NCI-H1436 treated with DMSO at 0.1 percent for 48 hours (cell line): ENCODE measurements around the gene SDCCAG8.

Source experiments
- DNase-seq: peaks from one replicate; lab custom pipeline; 2025; lab: John Stamatoyannopoulos, UW

Gene SDCCAG8

DNA sequence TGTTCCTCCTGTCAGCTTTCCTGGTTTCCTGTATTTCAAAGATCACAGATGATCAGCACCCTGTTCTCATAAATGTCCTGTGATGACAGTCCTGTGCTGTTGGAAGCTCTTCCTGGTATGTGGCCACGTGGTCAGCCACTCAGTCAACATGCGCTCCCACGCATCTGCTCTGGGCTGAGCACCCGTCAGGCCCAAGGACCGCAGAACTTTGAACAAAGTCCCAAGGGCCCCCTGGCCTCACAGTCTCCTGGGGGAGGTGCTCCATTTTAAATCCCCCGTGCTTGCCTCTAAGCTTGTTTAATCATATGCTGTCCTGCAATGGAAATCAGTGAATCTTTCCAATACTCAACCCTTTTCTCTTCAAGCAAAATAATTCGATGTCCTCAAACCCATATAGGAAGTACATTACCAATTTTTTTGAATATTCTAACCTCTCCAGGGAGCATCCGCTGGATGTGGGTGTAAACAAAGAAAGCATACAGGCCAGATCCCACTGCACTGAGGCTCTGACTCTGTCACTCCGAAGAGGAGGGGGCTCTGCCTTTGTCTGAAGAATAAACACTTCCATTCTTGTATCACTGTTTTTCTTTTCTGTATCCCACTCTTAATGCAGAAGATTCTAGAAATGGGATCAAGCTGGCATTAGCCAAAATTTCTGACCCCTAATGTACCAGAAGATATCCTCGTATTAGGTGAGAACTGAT is 250.3 kb downstream of the SDCCAG8 start:
- no peak for DNase-seq

DNA sequence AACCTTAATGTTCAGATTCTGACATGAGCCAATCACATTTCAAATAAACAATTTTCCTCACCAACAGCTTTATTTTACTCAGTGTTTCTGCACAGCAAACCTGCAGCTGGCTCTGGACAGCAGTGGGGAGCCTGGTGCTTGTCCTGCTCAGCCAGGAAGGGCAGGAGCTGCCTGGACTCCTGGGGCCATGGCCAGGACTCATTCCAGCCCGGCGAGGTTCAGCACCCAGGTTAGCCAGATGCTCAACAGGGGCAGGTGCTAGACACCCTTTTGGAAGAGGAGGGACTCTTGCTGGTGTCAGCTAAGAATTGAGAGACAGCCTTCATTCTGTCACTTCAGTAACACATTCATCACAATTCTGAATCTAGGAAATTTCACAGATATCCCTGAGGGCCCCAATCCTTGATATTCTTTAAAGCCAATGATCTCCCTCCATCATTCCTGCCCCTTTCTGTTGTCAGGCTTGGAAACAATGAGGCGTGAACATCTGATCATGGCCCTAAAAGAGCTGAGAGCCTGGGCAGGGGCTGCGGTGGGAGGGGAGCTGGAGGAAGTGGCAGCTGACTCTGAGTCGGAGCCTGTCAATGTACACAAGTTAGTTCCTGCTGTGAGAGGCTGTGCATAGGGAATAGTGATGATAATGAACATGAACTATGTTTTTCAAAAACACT is 251.3 kb downstream of the SDCCAG8 start:
- no peak for DNase-seq

DNA sequence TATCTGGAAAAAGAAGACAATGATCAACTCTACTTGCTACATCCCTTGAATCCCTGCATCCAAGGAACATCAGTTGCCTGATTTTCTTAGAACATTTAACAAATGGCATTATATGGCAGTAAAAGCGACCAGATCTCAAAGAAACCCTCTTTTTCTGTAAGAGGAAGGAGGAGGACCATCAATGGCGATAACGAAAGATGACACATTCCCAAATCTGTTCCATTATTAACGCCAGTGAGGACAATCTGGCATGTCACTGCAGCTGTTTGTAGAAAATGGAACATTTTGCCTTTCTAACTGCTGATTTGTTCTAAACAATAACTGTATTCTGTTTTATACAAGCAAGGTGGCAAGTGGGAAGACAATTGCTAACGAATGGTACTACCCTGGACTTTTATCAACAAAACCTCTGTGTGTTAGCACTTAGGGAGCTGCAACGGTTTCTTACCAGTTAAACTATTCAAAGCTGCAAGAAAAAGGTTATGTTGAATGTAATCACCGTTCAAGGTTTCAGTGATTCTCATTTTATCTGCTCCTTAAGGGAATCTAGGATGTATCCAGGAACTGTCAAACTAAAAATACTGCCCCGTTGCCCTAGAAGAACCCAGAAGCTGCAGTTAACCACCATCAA is 251.9 kb downstream of the SDCCAG8 start:
- DNase-seq, result no peak

DNA sequence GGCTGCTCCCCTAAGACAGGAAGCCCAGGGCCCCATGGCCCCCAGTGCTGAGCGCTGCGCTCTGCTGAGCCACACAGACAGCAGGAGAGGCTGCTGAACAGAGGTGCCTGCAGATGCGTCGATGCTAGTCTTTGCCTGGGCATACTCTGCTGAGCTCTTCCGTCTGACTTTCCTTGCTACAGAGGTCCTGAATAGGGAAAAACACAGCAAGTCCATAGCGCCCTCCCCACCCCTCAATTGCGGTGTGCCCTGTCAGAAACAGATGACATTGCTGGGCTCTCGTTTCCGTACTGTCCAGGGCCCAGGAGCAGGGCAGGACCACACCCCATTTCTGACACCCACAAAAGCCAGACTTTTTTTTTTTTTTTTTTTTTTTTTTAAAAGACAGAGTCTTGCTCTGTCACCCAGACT is 252.5 kb downstream of the SDCCAG8 start:
- no peak for DNase-seq

DNA sequence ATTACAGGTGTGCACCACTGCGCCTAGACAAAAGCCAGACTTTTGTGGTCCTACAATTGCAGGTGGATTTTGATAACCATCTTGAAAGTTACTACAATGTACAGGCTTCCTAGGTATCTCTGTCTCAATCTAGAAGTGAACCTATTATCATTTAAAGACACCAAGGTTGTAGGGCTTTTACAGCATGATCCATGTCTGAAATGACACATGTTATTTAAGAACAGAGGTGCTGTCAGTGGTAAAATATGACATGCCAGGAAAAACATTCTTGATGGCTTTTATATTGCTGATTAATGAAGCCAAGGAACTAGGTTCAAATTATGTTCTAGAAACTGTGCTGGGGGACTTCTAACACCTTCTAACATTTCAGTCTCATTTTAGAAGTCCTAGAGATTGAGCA is 253.1 kb downstream of the SDCCAG8 start:
- no peak for DNase-seq

DNA sequence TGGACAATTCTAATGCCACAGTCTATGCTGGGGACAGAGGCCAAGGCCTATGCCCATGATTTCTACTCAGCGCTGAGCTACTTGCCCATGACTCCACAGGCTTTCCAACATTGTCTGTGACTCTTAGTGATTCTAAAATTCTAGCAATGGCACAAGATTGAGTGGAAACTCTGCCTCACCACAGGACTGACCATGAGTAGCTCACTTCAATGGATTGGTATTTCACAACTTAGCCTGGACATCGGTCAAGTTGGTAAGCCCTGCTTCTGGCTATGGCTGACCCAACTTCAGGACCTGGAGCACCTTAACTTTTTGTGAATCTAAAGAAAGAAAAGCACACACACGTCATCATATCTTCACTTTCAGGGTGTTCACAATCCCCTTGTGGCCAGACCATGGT is 255.1 kb downstream of the SDCCAG8 start:
- no peak for DNase-seq

DNA sequence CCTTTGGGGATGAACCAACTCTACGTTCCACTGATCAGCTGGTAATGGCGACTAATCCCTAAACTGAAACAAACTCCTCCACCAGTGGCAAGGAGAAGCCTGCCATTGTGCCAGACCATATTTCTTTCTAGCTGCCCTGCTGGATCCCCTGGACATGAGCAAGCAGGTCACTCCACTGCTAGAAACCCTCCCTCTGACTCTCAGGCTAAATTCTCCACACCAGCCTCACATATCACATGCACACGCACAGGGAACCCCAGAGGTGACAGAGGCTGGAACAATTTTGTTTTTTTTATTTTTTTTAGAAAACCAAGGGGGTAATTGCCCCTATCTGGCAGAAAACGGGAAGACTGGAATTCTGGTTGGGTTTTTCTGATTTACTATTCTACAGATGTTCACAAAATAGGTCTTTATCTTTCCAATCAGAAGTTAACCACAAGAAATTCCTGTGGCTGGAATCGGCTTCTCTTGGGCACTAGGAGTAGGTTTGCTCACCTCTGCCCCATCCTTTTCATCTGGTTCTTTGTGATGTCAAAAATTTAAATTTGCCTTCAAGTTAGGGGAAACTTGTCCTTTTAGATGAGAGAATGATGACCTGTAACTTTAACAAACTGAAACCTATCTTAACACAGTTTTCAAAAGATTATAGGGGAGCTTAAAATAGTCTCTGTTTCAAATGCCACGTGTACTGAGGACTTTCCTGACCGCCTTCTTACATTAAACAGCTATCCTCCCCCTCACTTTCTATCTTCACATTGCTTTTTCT is 258.1 kb downstream of the SDCCAG8 start:
- no peak for DNase-seq

DNA sequence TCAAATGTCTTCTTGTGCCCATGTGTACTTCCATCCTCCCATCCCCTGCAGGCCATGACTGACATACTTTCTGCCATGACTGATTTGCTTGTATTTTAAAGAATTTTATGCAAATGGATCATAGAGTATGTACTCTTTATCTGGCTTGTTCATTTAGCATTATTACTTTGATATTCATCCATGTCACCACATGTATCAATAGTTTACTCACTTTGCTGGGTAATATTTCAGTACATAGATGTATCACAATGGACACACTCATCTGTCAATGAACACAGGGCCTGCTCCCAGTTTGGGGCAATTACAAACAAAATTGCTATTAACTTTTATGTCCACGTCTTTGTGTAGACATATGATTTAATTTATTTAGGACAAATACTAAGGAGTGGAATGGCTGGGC is 259.1 kb downstream of the SDCCAG8 start:
- DNase-seq, result no peak

DNA sequence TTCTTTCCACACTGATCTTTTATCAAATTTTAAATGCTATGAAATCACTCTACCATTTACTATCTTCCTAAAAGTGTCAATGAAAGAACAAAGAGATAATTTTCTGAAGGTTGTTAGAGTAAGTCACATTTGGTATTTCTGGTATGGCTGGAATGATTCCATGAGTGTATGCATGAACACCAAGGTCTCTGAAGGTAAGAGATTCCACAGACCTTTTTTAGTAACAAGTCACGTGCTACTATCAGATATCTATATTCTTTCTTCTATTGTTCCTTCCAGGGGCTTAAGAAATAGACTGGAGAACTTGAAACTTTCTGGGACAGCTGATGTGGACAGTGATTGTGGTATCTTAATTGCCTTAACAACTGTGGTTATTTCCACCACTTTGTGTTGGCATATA is 265.0 kb downstream of the SDCCAG8 start:
- no peak for DNase-seq

DNA sequence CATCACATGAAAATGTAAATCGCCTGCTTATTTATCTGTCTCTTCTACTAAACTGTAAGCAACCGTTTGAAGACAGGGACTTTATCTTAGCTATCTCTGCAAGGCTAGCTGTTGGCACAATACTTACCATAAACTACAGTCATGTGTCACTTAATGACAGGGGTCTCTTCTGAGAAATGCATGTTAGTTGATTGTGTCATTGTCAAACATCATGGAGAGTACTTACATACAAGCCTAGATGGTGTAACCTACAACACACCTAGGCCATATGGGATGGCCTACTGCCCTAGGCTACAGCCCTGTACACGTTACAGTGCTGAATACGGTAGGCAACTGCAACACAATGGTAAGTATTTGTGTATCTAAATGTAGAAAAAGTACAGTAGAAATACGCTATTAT is 267.9 kb downstream of the SDCCAG8 start:
- no peak for DNase-seq

DNA sequence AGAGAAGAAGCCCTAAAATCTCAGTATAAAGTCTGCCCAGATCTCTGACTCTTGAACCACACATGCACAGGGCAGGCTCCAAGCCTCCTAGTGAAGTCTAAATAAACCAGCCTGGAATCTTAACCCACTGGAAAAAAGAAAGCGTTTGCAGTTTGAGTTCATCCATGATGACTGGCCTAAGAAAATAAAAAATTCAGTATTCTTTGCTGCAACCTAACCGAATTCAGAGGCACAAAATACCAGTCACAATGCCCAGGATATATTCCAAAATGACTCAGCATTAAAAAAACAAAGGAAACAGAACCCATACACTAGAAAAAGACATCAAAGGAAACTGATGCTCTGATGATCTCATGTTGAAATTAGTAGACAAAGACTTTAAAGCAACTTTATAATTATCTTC is 269.2 kb downstream of the SDCCAG8 start:
- DNase-seq, result no peak

DNA sequence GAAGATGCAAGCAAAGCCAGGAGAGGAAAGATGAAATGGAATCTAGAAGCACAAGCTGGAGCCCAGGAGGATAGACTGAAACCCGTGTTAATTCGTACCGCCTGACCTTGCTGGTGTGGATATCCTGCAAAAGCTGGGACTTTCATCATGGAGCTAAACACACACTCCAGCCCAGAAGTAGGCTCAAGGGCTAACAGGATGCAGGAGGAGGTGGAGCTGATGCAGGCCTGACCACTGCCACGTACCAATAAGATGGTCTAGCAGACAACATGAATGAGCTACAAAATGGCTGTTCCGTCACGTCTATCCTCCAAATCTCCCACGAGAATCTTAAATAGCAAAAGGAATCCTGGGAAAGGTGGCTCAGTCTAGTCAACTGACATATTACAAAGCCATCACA is 270.3 kb downstream of the SDCCAG8 start:
- no peak for DNase-seq

DNA sequence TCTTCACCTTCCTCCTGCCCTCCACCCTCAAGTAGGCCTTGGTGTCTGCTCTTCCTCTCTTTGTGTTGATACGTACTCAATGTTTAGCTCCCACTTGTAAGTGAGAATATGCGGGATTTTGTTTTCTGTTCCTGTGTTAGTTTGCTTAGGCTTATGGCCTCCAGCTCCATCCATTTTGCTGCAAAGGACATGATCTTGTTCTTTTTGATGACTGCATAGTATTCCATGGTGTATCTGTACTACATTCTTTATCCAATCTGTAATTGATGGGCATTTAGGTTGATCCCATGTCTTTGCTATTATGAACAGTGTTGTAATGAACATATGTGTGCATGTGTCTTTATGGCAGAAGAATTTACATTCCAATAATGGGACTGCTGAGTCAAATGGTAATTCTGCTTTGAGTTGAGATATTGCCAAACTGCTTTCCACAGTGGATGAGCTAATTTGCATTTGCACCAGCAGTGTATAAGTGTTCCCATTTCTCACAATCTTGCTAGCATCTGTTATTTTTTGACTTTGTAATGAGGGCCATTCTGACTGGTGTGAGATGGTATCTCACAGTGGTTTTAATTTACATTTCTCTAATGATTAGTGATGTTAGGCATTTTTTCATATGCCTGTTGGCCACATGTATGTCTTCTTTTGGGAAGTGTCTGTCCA is 272.7 kb downstream of the SDCCAG8 start:
- DNase-seq, result no peak

DNA sequence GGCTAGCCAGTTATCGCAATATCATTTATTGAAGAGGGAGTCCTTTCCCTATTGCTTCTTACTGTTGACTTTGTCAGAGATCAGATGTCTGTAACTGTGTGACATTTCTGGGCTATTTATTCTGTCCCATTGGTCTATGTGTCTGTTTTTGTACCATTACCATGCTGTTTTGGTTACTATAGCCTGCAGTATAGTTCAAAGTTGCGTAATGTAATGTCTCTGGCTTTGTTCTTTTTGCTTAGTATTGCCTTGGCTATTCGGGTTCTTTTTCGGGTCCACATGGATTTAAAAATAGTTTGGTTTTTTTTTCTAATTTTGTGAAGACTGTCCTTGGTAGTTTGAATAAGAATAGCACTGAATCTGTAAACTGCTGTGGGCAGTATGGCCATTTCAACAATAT is 273.7 kb downstream of the SDCCAG8 start:
- no peak for DNase-seq

DNA sequence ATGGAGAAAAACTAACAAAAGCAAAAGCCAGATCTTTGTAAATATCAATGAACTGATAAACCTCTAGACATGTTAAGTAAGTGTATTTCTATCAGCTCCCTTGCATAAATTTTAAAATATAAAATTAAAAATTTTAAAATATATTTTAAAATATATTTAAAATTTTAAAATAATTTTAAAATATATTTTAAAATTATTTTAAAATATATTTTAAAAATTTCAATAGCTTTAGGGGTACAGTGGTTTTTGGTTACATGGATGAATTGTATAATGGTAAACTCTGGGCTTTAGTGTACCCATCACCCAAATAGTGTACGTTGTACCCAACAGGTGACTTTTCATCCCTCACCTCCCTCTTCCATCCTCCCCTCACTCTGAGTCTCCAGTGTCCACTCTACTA is 279.2 kb downstream of the SDCCAG8 start:
- DNase-seq, result no peak

DNA sequence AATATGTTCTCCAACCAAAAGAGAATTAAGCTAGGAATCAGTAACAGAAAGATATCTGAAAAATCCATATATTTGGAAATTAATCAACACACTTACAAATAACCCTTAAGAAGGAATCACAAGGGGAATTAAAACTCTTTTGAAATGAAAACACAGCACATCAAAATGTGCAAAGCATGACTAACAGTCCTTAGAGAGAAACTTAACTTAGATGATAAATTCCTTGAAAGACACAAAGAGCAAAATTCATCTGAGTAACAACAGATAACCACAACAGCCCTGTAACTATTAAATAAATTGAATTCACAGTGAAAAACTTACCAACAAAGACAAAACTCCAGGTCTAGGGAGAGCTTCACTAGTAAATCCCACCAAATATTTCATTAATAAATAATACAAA is 283.8 kb downstream of the SDCCAG8 start:
- DNase-seq, result no peak

DNA sequence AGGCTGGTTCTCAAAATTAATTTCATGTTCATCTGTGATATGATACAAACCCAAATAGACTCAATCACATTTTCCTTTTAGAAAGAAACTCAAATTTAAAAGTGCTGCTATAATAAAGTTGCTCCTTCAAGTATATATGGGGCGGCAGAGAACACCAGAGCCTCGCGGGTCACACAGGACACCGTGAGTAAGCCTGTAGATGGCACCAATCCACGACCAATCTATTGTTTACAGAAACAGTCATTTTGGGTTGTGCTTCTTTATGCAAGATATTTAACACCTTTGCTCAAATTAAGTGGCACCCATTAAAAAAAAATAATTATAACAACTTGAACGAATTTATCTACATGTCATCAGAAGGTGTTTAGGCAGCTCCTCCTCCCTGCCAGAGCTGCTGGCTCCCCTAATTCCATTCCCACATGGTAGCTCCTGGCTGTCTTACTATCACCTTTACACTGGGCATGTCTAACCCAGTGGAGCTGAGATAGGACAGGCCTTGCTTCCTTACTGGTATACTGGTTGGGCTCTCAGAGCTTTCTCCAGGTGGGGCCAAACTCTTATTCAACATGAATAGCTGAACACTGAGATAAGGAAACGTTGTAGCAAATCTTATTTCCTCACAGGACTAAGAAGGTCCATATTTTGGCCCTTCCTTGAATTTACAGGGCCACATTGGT is 287.0 kb downstream of the SDCCAG8 start:
- no peak for DNase-seq

DNA sequence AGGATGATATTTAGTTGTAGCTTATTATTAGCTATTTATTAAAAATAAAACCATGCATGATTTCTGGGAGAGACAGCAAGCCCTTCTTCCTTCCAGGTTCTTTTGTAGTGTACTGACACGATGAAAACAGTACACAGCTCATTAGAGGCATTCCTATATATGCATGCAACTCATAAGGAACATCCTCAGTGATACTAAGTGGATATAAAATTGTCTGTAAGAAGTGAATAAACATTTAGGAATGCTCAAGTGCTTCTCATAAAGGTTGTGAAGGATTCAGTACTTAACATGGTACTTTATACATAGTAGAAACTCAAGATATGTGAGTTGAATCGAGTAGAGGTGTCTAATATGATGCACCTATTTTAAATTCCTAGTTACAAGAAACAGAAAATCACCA is 287.7 kb downstream of the SDCCAG8 start:
- no peak for DNase-seq

DNA sequence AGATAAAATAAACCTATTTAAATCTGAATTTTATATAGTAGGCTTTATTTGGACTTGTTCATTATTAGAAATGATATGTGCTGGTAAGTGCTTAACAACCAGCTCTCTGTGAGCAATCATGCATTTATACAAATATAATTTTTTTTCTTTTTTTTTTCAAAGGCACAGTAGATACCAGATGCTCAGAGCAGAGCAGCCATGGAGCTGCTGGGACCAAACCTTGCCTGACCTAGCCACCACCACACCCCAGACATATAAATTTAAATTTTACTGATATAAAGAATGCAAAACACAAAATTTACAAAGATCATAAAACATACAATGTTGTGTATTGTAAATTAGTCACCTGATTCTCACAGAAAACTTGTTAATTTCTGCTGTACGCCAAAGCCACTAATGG is 290.6 kb downstream of the SDCCAG8 start:
- DNase-seq, result no peak

DNA sequence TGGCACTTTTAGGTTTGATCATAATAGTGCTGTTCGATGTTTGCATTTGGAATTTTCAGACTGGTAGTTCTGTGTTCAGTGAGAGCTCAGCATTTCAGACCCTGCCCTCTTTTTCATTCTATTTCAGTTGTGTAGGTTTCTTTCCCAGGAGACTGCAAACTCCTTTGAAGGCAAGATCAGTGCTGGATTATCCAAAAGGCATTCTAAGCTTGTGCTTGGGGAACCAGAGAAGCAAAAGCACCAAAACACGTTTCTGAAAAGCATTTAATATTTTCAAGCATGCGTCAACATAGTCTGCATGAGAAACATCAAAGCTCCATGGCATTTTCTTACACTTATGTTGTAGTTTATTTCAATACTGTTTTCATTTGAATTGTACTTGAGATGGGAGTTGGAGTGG is 292.1 kb downstream of the SDCCAG8 start:
- no peak for DNase-seq

DNA sequence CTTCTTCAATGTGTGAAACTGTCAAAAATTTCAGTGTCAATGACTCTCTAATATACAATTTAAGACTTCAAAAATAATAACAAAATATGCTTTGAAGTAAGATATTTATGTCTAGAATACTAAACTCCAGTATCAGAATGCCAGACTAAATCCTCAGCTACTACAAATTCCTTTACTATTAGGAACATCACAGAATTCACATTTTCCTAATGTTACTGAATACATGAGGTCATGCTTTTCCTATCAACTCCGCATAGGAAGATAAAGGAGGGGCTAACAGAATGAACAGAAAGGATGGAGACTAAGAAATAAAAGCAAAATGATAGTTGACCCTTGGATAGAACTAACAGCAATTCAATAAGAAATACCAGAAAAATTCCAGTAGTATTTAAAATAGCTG is 292.7 kb downstream of the SDCCAG8 start:
- DNase-seq, result no peak

DNA sequence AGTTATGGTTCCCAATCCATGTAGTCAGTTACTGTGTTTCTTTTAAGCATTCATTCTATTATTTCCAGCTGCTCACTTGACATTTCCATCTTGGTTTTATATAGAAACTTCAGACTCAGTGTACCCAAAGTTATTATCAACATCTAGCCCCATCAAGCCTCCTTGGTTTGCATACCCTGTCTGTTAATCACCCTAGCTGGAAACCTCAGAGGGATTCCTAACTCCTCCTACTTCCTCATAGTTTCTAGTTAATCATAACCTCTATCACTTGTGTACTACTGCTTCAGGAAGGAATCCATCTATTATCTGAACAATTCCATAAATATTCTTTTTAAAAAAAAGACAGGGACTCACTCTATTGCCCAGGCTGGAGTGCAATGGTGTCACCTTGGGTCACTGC is 293.3 kb downstream of the SDCCAG8 start:
- DNase-seq, result no peak
